GM12873 (cell line): ENCODE measurements around the gene FXYD5.

Experiments
- TF ChIP-seq, protein P1 (sequence below): IDR thresholded peaks from 2 replicates; pipeline ENCODE4 v1.5.1; 2012; ENCODE audit warnings: low read depth, mild to moderate bottlenecking, moderate library complexity, low read length, control low read depth; ENCODE audit not compliant: insufficient read depth; ENCODE audit errors: missing control alignments

FXYD5 gene

DNA sequence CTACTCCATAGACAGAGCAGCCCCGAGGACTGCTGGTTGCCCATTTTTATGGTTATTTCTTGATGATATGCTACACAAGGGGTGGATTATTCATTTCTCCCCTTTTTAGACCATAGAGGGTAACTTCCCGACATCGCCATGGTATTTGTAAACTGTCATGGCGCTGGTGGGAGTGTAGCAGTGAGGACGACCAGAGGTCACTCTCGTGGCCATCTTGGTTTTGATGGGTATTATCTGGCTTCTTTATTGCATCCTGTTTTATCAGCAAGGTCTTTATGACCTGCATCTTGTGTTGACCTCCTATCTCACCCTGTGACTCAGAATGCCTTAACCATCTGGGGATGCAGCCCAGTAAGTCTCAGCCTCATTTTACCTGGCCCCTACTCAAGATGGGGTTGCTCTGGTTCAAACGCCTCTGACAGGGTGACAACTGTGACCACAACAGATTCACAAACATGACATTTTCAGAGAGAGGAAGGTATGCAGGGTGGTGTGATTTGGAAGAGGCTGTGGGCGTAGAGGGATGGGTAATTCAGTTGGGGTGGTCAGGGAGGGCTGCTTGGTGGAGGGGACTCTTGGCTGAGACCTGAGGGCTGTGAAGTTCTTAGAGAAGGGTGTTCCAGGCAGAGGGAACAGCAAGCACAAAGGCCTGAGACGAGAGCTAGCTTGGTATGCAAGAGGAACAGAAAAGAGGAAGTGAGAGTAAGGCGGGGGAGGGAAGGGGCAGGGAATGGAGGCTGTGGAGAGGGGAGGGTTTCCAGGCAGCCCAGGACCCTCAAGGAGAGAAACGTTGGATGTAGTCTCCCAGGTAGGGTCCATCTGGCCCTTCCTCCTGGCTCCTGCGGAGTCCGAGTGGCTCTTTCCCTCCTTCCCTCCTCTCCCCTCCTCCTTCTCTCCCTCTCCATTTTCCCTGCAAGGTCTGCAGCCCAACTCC lies 50.5 kb downstream of the FXYD5 start:
- TF ChIP-seq, protein P1, sequence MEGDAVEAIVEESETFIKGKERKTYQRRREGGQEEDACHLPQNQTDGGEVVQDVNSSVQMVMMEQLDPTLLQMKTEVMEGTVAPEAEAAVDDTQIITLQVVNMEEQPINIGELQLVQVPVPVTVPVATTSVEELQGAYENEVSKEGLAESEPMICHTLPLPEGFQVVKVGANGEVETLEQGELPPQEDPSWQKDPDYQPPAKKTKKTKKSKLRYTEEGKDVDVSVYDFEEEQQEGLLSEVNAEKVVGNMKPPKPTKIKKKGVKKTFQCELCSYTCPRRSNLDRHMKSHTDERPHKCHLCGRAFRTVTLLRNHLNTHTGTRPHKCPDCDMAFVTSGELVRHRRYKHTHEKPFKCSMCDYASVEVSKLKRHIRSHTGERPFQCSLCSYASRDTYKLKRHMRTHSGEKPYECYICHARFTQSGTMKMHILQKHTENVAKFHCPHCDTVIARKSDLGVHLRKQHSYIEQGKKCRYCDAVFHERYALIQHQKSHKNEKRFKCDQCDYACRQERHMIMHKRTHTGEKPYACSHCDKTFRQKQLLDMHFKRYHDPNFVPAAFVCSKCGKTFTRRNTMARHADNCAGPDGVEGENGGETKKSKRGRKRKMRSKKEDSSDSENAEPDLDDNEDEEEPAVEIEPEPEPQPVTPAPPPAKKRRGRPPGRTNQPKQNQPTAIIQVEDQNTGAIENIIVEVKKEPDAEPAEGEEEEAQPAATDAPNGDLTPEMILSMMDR, result no peak

DNA sequence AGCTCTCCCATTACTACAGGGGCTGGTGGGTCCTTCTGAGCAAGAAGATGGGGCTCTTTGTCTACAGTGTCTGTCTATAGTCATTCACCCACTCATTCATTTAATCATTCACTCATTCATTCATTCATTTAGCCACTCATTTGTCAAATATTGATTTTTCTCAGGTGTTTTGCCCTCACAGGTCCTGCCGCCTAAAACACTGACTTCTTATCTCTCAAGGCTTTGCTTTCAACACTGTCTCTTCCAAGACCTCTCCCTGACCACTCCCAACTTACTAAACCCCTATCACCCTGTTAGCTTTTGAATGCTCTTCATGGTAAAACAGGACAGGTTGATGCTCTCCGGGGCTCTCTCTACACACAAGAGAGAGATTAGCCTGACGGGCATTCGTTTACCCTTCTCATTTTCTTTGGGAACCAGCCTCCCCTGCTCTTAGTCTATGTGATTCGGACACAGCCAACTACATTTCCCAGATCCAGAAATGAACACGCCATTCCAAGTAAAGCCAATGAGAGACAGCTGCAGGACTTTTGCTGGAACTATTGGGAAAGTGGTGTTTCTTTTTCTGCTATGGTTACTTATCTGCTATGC lies 51.3 kb downstream of the FXYD5 start:
- TF ChIP-seq, protein P1, result no peak

DNA sequence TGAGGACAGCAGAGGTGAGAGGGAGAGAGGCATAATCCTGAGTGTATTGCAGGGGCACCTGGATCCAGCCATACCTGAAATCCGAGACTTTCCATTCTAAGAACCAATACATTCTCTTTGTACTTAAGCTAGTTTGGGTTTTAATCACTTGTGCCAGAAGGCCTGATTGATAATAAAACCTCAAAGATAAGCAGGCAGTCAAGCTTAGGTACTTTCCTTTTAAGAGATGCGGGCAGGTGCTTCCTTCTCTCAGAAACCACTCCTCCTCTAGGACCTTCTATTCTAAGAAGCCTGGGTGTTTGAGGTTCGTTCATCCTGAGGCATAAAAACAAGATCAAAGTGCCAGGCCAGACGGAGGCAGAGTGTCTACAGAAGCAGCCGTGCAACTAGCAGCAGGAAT lies 51.8 kb downstream of the FXYD5 start:
- TF ChIP-seq, protein P1, result no peak

DNA sequence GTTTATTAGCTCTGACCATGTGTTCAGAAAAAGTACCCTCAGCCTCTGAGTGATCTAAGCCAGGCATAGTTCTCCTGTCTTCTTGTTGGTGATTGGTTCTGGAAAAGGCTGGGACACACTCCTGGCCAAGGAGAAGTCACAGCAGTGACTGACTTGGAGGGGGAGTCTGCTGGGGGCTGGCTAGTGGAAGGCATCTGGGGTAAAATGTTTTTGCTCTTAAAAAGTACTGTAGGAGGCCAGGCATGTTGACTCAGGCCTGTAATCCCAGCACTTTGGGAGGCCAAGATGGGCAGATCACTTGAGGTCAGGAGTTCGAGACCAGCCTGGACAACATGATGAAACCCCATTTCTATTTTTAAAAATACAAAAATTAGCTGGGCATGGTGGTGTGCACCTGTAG lies 52.3 kb downstream of the FXYD5 start:
- TF ChIP-seq, protein P1, result no peak

DNA sequence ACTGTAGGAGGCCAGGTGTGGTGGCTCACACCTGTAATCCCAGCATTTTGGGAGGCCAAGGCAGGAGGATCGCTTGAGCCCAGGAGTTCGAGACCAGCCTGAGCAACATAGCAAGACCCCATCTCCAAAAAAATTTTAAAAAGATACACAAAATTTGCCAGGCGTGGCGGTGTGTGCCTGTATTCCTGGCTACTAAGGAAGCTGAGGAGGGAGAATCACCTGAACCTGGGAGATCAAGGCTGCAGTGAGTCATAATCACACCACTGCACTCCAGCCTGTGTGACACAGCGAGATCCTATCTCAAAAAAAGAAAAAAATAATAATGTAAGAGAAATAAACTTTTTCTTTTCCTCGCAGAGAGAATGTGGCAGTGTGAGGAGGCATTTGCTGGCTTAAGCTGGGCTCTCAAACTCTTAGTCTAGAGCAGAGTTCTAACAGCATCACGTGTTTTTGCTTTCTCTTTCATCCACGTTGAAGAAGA lies 52.9 kb downstream of the FXYD5 start:
- TF ChIP-seq, protein P1, result no peak

DNA sequence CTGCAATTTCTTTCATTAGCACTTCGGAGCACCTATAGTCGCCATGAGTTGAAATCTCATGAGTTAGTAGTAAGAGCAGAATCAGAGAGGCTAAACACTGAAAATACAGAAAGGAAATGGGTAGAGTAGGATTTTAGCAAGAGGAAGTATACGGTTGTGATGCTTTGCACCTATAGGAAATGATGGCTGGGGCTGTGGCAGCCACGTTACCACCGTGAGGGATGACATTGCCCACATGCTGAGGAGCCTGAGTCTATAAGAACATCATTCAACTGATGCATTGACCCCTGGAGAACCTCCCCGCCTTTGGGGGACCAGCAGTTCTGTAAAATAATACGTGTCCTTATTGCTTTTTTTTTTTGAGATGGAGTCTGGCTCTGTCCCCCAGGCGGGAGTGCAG lies 53.6 kb downstream of the FXYD5 start:
- TF ChIP-seq, protein P1, result no peak

DNA sequence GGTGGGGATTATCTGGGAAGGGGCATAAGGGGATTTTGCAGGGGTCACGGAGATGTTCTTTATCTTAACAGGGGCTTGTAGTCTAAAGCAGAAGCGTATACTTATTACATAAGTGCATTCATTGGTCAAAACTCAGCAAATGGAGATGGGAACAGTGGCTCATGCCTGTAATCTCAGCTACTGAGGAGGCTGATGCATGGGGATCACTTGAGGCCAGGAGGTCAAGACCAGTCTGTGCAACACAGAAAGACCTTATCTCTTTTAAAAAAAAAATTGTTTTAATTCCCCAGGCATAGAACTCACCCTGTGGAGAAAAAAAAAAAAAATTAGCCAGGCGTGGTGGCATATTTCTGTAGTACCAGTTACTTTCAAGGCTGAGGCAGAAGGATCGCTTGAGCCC lies 55.1 kb downstream of the FXYD5 start:
- TF ChIP-seq, protein P1, result no peak
